Prostate gland (tissue), 2 donors: ENCODE data around the gene TYK2.
A peak's percentile ranks its signal among the peaks of the same experiment; 100 is the strongest.

ENCODE experiments used
- POLR2A ChIP-seq: fragments of 450-650 bp; IDR thresholded peaks from one replicate; pipeline ENCODE4 v1.6.1; 2016; ENCODE audit warnings: antibody characterized with exemption, mild to moderate bottlenecking
- POLR2AphosphoS5 ChIP-seq: sonication (generic); formaldehyde crosslinking; IDR thresholded peaks from one replicate; pipeline ENCODE4 v1.6.1; 2017; ENCODE audit warnings: antibody characterized with exemption
- TF ChIP-seq, protein P1 (sequence below), 4 experiments: fragments of 200-600 bp in 2 of 4; fragments of 450-650 bp in 2 of 4; sonication (generic) in 2 of 4; IDR thresholded peaks; 1 replicate in 3 of 4; 2 replicates in 1 of 4; pipeline ENCODE4 v1.5.1; 2016 to 2019; ENCODE audit warnings: antibody characterized with exemption in 4 of 4, mild to moderate bottlenecking in 2 of 4, moderate library complexity in 2 of 4

DNA sequence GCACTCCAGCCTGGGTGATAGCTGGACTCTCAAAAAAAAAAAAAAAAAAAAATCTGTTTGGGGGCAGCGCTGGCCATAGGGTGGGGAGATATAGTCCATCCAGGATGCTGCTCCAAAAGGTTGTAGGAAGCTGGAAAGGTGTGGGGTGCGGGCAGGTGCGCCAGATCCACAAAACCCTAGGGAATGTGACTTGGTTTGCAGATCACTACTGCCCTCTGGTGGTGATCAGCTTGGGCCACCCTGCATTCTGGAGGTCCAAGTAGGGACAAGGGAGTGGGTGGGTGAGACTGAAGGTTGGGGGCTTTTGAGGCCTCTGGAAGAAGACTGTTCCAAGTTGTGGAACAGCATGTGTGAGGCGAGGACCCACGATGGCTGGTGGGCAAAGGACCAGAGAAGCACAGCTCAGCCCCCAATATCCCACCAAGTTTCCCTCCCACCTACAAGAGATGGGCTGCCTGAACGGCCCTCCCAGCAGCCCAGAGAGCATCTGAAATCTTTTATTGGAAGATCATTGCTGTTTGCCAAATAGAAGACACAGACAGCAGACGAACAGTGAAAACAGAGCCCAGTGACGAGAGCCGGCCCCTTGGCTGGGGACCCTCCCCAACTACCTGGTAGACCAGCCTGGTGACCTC is 10.4 kb upstream of the TYK2 start:
- TF ChIP-seq, protein P1, sequence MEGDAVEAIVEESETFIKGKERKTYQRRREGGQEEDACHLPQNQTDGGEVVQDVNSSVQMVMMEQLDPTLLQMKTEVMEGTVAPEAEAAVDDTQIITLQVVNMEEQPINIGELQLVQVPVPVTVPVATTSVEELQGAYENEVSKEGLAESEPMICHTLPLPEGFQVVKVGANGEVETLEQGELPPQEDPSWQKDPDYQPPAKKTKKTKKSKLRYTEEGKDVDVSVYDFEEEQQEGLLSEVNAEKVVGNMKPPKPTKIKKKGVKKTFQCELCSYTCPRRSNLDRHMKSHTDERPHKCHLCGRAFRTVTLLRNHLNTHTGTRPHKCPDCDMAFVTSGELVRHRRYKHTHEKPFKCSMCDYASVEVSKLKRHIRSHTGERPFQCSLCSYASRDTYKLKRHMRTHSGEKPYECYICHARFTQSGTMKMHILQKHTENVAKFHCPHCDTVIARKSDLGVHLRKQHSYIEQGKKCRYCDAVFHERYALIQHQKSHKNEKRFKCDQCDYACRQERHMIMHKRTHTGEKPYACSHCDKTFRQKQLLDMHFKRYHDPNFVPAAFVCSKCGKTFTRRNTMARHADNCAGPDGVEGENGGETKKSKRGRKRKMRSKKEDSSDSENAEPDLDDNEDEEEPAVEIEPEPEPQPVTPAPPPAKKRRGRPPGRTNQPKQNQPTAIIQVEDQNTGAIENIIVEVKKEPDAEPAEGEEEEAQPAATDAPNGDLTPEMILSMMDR (IDR thresholded peaks at IDR 0.05) = peak; percentile 66 to 83 (median 74)
- TF ChIP-seq POLR2AphosphoS5 (no peak), POLR2A (no peak)
